CD1c-positive myeloid dendritic cell (primary cell): ENCODE data around the gene AGMO.

ENCODE experiments used
- DNase-seq: peaks from one replicate; pipeline ENCODE4 v3.0.0-alpha.2; 2016; ENCODE audit errors: extremely low spot score

AGMO gene

GRCh38 chr7:15225981-15226380, 335.8 kb downstream of the AGMO start:
- DNase-seq, result no peak

GRCh38 chr7:15219758-15220157, 342.1 kb downstream of the AGMO start:
- DNase-seq, result no peak

- DNase-seq, result no peak
Measured at GRCh38 chr7:15218261-15218660, 343.6 kb downstream of the AGMO start.

GRCh38 chr7:15215616-15216015, 346.2 kb downstream of the AGMO start:
- no peak for DNase-seq

- no peak for DNase-seq
Measured at GRCh38 chr7:15214976-15215375, 346.8 kb downstream of the AGMO start.

GRCh38 chr7:15213093-15213492, 348.7 kb downstream of the AGMO start:
- DNase-seq, result no peak

- no peak for DNase-seq
Measured at GRCh38 chr7:15209429-15209828, 352.4 kb downstream of the AGMO start.

GRCh38 chr7:15204421-15204820, 357.4 kb downstream of the AGMO start:
- DNase-seq, result no peak

GRCh38 chr7:15199482-15199881, 362.3 kb downstream of the AGMO start:
- no peak for DNase-seq

GRCh38 chr7:15197042-15197977, 364.5 kb downstream of the AGMO start:
- DNase-seq, result no peak

- no peak for DNase-seq
Measured at GRCh38 chr7:15178065-15178464, 383.8 kb downstream of the AGMO start.

- no peak for DNase-seq
Measured at GRCh38 chr7:15176089-15176488, 385.7 kb downstream of the AGMO start.

GRCh38 chr7:15175152-15175551, 386.7 kb downstream of the AGMO start:
- no peak for DNase-seq

GRCh38 chr7:15174485-15174884, 387.3 kb downstream of the AGMO start:
- DNase-seq, result no peak

GRCh38 chr7:15168489-15168888, 393.3 kb downstream of the AGMO start:
- no peak for DNase-seq

- no peak for DNase-seq
Measured at GRCh38 chr7:15167912-15168311, 393.9 kb downstream of the AGMO start.

- no peak for DNase-seq
Measured at GRCh38 chr7:15166620-15167019, 395.2 kb downstream of the AGMO start.

GRCh38 chr7:15159261-15159660, 402.6 kb downstream of the AGMO start:
- no peak for DNase-seq

- no peak for DNase-seq
Measured at GRCh38 chr7:15158141-15158810, 403.5 kb downstream of the AGMO start.
